HUES48 (cell line): ENCODE data around the gene DYNC2H1.

Source experiments
- H3K27ac ChIP-seq: one replicate; pipeline ENCODE4 v1.7.0; 2013; ENCODE audit warnings: low read depth, low read length, inconsistent platforms
- H3K27me3 ChIP-seq: 2 replicates; pipeline ENCODE4 v1.6.1; 2013; ENCODE audit warnings: mild to moderate bottlenecking, low read length; ENCODE audit not compliant: control insufficient read depth, insufficient read depth
- H3K36me3 ChIP-seq: 2 replicates; pipeline ENCODE4 v1.6.1; 2013; ENCODE audit warnings: low read length; ENCODE audit not compliant: control insufficient read depth, insufficient read depth
- H3K4me1 ChIP-seq: 2 replicates; pipeline ENCODE4 v1.6.1; 2013; ENCODE audit warnings: mild to moderate bottlenecking, low read length; ENCODE audit not compliant: control insufficient read depth, insufficient read depth
- H3K4me3 ChIP-seq: 2 replicates; pipeline ENCODE4 v1.5.1; 2013; ENCODE audit warnings: mild to moderate bottlenecking, low read depth, low read length
- H3K9ac ChIP-seq: 2 replicates; pipeline ENCODE4 v1.6.1; 2013; ENCODE audit warnings: mild to moderate bottlenecking, low read depth, low read length, moderate library complexity
- H3K9me3 ChIP-seq: 2 replicates; pipeline ENCODE4 v1.6.1; 2013; ENCODE audit warnings: low read length; ENCODE audit not compliant: control insufficient read depth, insufficient read depth

The DYNC2H1 gene

GRCh38 chr11:103453126-103453525, 343.9 kb downstream of the DYNC2H1 start:
- Histone ChIP-seq H3K4me3 (no peak overlapping the region), H3K36me3 (no peaks in the 10 kb centered on the region), H3K4me1 (peaks cover 13% of the 10 kb centered on the region; the same call in 1 of the 2 replicates), H3K9ac (no peak overlapping the region), H3K27me3 (no peaks in the 10 kb centered on the region), H3K9me3 (no peaks in the 10 kb centered on the region), H3K27ac (no peak overlapping the region)

GRCh38 chr11:103453915-103454709, 344.9 kb downstream of the DYNC2H1 start:
- H3K9ac ChIP-seq, result no peak overlapping the region
- no peaks in the 10 kb centered on the region for H3K36me3 ChIP-seq
- no peak overlapping the region for H3K27ac ChIP-seq
- no peak overlapping the region for H3K4me3 ChIP-seq
- H3K9me3 ChIP-seq, result no peaks in the 10 kb centered on the region
- H3K27me3 ChIP-seq, result no peaks in the 10 kb centered on the region
- H3K4me1 ChIP-seq, result peaks cover 6% of the 10 kb centered on the region; the same call in 1 of the 2 replicates

- Histone ChIP-seq H3K4me1 (no peaks in the 10 kb centered on the region), H3K27me3 (no peaks in the 10 kb centered on the region), H3K27ac (no peak overlapping the region), H3K36me3 (no peaks in the 10 kb centered on the region), H3K9me3 (no peaks in the 10 kb centered on the region), H3K9ac (no peak overlapping the region), H3K4me3 (no peak overlapping the region)
These were observed 355.2 kb downstream of the DYNC2H1 start for GRCh38 chr11:103464420-103464819.

- H3K27me3 ChIP-seq, result no peaks in the 10 kb centered on the region
- H3K27ac ChIP-seq, result no peak overlapping the region
- no peaks in the 10 kb centered on the region for H3K9me3 ChIP-seq
These were observed 356.4 kb downstream of the DYNC2H1 start for GRCh38 chr11:103465555-103466140.

GRCh38 chr11:103471546-103471945, 362.3 kb downstream of the DYNC2H1 start:
- H3K27ac ChIP-seq, result no peak overlapping the region
- no peaks in the 10 kb centered on the region; the same call in 1 of the 2 replicates for H3K4me1 ChIP-seq
- H3K9me3 ChIP-seq, result no peaks in the 10 kb centered on the region
- no peaks in the 10 kb centered on the region for H3K36me3 ChIP-seq
- H3K4me3 ChIP-seq, result no peak overlapping the region
- H3K27me3 ChIP-seq, result no peaks in the 10 kb centered on the region
- no peak overlapping the region for H3K9ac ChIP-seq

More at GRCh38 chr11:103465555-103466140, 356.4 kb downstream of the DYNC2H1 start:
- Histone ChIP-seq H3K4me1 (no peaks in the 10 kb centered on the region), H3K4me3 (no peak overlapping the region), H3K36me3 (no peaks in the 10 kb centered on the region), H3K9ac (no peak overlapping the region)

- no peaks in the 10 kb centered on the region for H3K9me3 ChIP-seq
- H3K27me3 ChIP-seq, result no peaks in the 10 kb centered on the region
- H3K4me1 ChIP-seq, result no peaks in the 10 kb centered on the region; the same call in 1 of the 2 replicates
- no peak overlapping the region for H3K27ac ChIP-seq
- H3K4me3 ChIP-seq, result no peak overlapping the region
- H3K36me3 ChIP-seq, result no peaks in the 10 kb centered on the region
- H3K9ac ChIP-seq, result no peak overlapping the region
These were observed 367.6 kb downstream of the DYNC2H1 start for GRCh38 chr11:103476874-103477273.

GRCh38 chr11:103480421-103480820, 371.2 kb downstream of the DYNC2H1 start:
- H3K36me3 ChIP-seq, result no peaks in the 10 kb centered on the region
- no peaks in the 10 kb centered on the region for H3K27me3 ChIP-seq
- H3K4me1 ChIP-seq, result no peaks in the 10 kb centered on the region; the same call in 1 of the 2 replicates
- no peak overlapping the region for H3K27ac ChIP-seq
- H3K9ac ChIP-seq, result no peak overlapping the region
- no peaks in the 10 kb centered on the region for H3K9me3 ChIP-seq
- no peak overlapping the region for H3K4me3 ChIP-seq

GRCh38 chr11:103483996-103484395, 374.8 kb downstream of the DYNC2H1 start:
- Histone ChIP-seq H3K9me3 (peaks cover 5% of the 10 kb centered on the region), H3K27ac (no peak overlapping the region), H3K36me3 (no peaks in the 10 kb centered on the region), H3K27me3 (no peaks in the 10 kb centered on the region), H3K4me3 (no peak overlapping the region), H3K4me1 (0 out of 2 replicates have a peak, but pooled peaks cover 3% of the 10 kb centered on the region), H3K9ac (no peak overlapping the region)

GRCh38 chr11:103484545-103484944, 375.3 kb downstream of the DYNC2H1 start:
- H3K4me3 ChIP-seq, result no peak overlapping the region
- H3K36me3 ChIP-seq, result no peaks in the 10 kb centered on the region
- peaks cover 10% of the 10 kb centered on the region for H3K9me3 ChIP-seq

GRCh38 chr11:103486604-103487003, 377.4 kb downstream of the DYNC2H1 start:
- 0 out of 2 replicates have a peak, but pooled peaks cover 6% of the 10 kb centered on the region for H3K4me1 ChIP-seq
- no peak overlapping the region for H3K4me3 ChIP-seq
- H3K27me3 ChIP-seq, result no peaks in the 10 kb centered on the region
- no peaks in the 10 kb centered on the region for H3K36me3 ChIP-seq
- no peak overlapping the region for H3K9ac ChIP-seq
- no peak overlapping the region for H3K27ac ChIP-seq
- H3K9me3 ChIP-seq, result peaks cover 24% of the 10 kb centered on the region

More at GRCh38 chr11:103484545-103484944, 375.3 kb downstream of the DYNC2H1 start:
- Histone ChIP-seq H3K4me1 (0 out of 2 replicates have a peak, but pooled peaks cover 3% of the 10 kb centered on the region), H3K9ac (no peak overlapping the region), H3K27ac (no peak overlapping the region), H3K27me3 (no peaks in the 10 kb centered on the region)

GRCh38 chr11:103487113-103487512, 377.9 kb downstream of the DYNC2H1 start:
- Histone ChIP-seq H3K4me1 (peaks cover 9% of the 10 kb centered on the region), H3K36me3 (no peaks in the 10 kb centered on the region), H3K9ac (no peak overlapping the region), H3K27ac (no peak overlapping the region), H3K4me3 (no peak overlapping the region), H3K27me3 (no peaks in the 10 kb centered on the region), H3K9me3 (peaks cover 24% of the 10 kb centered on the region)
